HK-2 (cell line): Measurements from ENCODE around the gene SLC24A1.
A peak's percentile ranks its signal among the peaks of the same experiment; 100 is the strongest.

Experiments used
- DNase-seq: peaks from one replicate; pipeline ENCODE4 v3.0.0-alpha.2; 2018; ENCODE audit not compliant: unreplicated experiment

SLC24A1 gene

DNA sequence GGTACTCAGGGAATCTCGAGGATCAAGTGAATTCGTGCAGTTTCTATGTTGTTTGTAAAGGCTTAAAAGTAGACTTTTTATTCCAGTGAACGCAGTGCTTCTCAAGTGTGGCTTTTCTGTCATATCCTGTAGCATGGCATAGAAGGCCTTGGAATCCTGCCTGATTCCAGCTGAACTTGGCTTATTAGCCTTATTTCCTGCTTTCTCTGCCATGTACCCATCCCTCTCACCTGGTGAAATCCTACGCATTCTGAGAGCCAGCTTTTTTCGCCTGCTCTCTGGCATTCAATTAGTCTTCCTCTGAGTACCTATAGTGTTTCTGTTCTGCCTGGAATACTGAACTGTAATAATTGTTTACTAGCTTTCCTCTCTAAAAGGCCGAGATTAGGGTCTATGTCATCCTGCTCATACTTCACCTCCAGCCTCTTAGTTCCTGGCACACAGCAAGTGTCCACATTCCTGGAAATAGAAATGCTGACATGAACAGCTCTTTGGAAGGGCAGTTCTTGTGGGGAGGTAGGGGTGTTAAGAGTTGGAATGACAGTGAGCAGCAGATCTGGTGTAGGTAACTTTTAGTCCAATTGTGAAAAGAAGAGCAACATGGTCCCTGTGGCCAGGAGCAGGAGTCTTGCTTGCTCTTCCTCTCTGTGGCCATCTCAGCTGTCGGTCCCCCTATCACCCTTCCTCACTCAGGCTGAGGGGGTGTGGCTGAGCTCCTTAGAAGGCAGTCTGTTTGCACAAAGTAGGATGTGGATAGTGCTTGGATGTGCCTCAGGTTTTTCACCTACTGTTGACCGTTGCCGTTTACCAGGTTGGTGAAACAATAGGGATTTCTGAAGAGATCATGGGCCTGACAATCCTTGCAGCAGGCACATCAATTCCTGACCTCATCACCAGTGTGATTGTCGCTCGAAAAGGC is 30.4 kb downstream of the SLC24A1 start:
- DNase-seq: no peak

GRCh38 chr15:65653341-65653740 is 31.6 kb downstream of the SLC24A1 start:
- DNase-seq: no peak

GRCh38 chr15:65653801-65654521 is 32.2 kb downstream of the SLC24A1 start:
- DNase-seq: no peak

DNA sequence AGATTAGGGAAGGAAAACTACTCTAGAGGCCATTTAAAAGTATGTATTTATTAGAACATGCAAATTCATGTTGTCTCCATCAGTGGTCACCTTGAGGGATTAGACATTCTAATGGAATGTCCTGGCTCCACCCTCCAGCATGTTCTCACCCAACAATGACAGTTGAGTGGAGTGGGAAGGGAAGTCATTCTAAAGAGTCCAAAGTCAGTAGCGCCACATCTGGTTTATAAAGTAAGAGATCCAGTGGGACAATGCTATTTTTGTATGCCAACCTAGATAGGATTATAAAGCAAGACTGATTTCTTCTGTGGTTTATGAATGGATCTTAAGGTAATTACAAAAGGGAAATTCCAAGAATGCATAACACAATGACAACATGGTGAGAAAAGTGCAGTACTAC is 33.3 kb downstream of the SLC24A1 start:
- DNase-seq: no peak

DNA sequence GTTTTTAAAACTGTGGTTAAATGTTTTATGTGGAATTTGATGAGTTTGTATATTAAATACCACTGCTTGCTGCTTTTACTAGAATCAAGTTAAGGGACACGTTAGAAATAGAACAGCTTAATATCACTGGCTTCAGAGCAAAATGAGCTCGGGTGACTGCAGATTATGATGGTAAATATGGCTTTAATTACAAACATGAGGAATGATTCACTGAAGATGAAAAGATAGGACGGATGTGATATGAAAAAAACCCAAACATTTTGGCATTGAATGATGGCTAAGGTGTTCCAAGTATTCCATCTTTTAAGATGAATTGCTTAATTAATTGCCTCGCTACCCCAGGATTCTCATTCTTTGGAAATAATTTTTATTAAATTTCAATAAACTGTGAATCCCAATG is 33.7 kb downstream of the SLC24A1 start:
- no peak for DNase-seq

- no peak for DNase-seq
These were observed 37.8 kb downstream of the SLC24A1 start for GRCh38 chr15:65659502-65660052.

GRCh38 chr15:65660927-65661326 is 39.2 kb downstream of the SLC24A1 start:
- no peak for DNase-seq

GRCh38 chr15:65663521-65663920 is 41.8 kb downstream of the SLC24A1 start:
- no peak for DNase-seq

- peak; percentile 8 for DNase-seq
These were observed 44.5 kb downstream of the SLC24A1 start for GRCh38 chr15:65666257-65666656.

- no peak for DNase-seq
These were observed 53.8 kb downstream of the SLC24A1 start for GRCh38 chr15:65675551-65675950.

DNA sequence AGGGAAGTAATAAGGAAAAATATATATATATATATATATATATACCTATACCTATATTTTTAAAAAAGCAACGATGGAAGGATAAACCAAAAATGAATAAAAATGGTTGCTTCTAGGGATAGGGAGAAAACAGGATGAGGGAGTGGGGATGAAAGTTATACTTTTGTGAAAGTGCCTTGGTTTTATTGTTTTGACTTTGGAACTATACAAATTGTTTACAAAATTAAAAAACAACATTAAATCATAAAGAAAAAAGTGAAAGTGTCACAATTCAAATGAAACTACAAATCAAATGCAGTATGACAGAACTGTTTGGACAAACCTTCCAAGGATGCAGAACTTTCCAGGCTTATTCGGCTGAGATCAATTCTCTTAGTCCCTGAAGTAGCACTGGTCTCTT is 54.4 kb downstream of the SLC24A1 start:
- DNase-seq: no peak

GRCh38 chr15:65680544-65680943 is 58.8 kb downstream of the SLC24A1 start:
- DNase-seq: no peak

DNA sequence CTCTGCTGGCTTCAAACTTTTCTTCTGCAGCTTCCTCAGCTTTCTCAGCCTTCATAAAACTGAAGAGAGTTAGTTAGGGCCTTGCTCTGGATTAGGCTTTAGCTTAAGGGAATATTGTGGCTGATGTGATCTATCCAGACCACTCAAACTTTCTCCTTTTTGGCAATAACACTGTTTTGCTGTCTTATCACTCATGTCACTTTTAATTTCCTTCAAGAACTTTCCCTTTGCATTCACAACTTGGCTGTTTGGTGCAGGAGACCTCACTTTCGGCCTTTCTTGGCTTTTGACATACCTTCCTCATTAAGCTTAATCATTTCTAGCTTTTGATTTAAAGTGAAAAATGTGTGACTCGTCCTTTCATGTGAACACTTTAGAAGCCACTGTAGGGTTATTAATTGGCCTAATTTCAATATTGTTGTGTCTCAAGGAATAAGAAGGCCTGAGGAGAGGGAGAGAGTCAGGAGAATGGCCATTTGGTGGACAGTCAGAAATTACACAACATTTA is 60.7 kb downstream of the SLC24A1 start:
- DNase-seq: no peak

DNA sequence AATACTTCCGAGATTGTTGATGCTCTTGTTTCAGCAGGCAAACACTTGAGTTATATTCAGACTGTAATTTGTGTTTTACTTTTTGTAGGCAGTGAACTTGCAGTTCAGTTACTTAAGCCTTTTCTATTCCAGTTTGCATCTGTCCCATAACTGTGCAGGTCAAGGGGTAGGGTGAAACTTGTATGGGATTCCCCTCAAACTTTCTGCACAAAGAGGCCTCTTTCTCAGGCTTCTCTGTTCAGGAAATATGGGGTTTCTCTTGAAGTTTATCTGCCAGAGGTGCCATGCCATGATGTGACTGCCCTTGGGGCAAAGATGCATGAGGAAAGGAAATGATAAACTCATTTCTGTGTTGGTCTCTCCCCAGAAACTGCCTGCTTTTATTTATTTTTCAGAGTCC is 66.7 kb downstream of the SLC24A1 start:
- no peak for DNase-seq

DNA sequence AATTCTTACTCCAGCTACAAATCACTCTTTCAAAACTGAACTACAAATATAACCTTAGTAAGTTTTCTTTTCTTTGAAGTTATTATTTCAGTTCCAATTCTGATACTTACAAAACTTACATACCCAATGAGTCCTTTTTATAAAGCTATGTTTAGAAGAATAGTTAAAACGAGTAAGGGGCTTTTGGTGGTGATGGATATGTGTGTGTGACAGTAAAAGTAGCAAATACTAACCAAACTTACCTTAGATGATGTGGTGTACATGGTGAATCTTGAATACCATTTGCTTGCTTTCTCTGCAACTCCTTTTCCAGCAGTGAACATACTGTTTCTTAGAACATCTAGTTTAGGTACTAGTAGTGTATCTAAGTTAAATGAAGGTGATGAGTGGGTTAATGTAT is 68.4 kb downstream of the SLC24A1 start:
- no peak for DNase-seq

DNA sequence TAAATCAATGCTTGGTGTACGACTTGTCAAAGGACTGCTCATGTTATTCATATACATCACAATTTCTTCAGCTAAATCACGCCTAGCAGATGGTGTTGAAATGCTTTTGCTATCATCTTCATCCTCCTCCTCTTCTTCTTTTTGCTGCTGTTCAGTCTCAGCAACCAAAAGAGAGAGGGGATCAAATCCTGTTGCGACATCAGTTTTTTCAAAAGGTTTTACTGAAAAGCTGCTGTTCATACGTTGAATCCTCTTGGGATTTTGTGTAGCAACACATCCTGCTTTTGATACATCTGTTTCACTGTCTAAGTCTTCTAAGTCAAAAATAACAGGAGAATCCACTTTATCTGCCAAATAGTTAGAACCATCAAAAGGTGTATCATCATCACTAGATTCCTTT is 69.0 kb downstream of the SLC24A1 start:
- no peak for DNase-seq

GRCh38 chr15:65695081-65695480 is 73.3 kb downstream of the SLC24A1 start:
- no peak for DNase-seq
